SH-SY5Y (cell line): ENCODE results near the gene GET3.

Source experiments
- GATA2 ChIP-seq: IDR thresholded peaks from 2 replicates; pipeline ENCODE4 v1.6.1; 2011; ENCODE audit warnings: mild to moderate bottlenecking, low read depth, low read length
- GATA3 ChIP-seq: IDR thresholded peaks from 2 replicates; pipeline ENCODE4 v1.6.1; 2011; ENCODE audit warnings: low read depth, mild to moderate bottlenecking, low read length, moderate library complexity

- TF ChIP-seq GATA3 (no peak), GATA2 (no peak)
Observed at GRCh38 chr19:12767150-12767549, 29.9 kb downstream of the GET3 start.
